OCI-LY1 (cell line): ENCODE measurements around the gene SHLD1.

ENCODE experiments used
- H2AFZ ChIP-seq: fragments of 200-600 bp; sonication (generic), shearing (Covaris generic); 2 replicates; pipeline ENCODE4 v1.6.0; 2014; ENCODE audit warnings: antibody characterized with exemption, mild to moderate bottlenecking, low read length
- H3F3A ChIP-seq: fragments of 200-600 bp; sonication (generic), shearing (Covaris generic); 2 replicates; pipeline ENCODE4 v1.6.0; 2014; ENCODE audit warnings: mild to moderate bottlenecking, antibody characterized with exemption, low read length, moderate library complexity; ENCODE audit not compliant: insufficient read depth
- H3K27ac ChIP-seq: fragments of 200-600 bp; sonication (generic); 2 replicates; pipeline ENCODE4 v1.5.1; 2014; ENCODE audit warnings: low read length, mixed run types, mild to moderate bottlenecking, low read depth; ENCODE audit not compliant: poor library complexity, severe bottlenecking
- H3K27me3 ChIP-seq: fragments of 200-600 bp; sonication (generic); 2 replicates; pipeline ENCODE4 v1.6.0; 2014; ENCODE audit warnings: antibody characterized with exemption, mild to moderate bottlenecking, low read length, moderate library complexity; ENCODE audit not compliant: insufficient read depth
- H3K36me3 ChIP-seq: fragments of 200-600 bp; sonication (generic); 2 replicates; pipeline ENCODE4 v1.6.1; 2014; ENCODE audit warnings: mild to moderate bottlenecking, antibody characterized with exemption, low read length, moderate library complexity, mixed read lengths; ENCODE audit not compliant: insufficient read depth
- H3K4me1 ChIP-seq: fragments of 200-600 bp; sonication (generic); 2 replicates; pipeline ENCODE4 v1.5.1; 2014; ENCODE audit warnings: mild to moderate bottlenecking, low read length, moderate library complexity; ENCODE audit not compliant: insufficient read depth, severe bottlenecking
- H3K4me2 ChIP-seq: fragments of 200-600 bp; sonication (generic), shearing (Covaris generic); 2 replicates; pipeline ENCODE4 v1.6.1; 2014; ENCODE audit warnings: low read length
- H3K4me3 ChIP-seq: fragments of 200-600 bp; sonication (generic); 2 replicates; pipeline ENCODE4 v1.5.1; 2014; ENCODE audit warnings: low read length, low read depth, mild to moderate bottlenecking, mixed read lengths; ENCODE audit not compliant: poor library complexity, severe bottlenecking
- H3K79me2 ChIP-seq: fragments of 200-600 bp; shearing (Covaris generic); 2 replicates; pipeline ENCODE4 v1.6.1; 2016; ENCODE audit warnings: mixed run types, low read length, mixed read lengths; ENCODE audit not compliant: insufficient read depth
- H3K9ac ChIP-seq: fragments of 200-600 bp; sonication (generic), shearing (Covaris generic); 2 replicates; pipeline ENCODE4 v1.6.1; 2014; ENCODE audit warnings: mild to moderate bottlenecking, low read length, mixed read lengths
- H3K9me2 ChIP-seq: fragments of 200-600 bp; sonication (generic), shearing (Covaris generic); 2 replicates; pipeline ENCODE4 v1.6.1; 2014; ENCODE audit warnings: low read depth, mild to moderate bottlenecking, low read length, mixed read lengths
- H3K9me3 ChIP-seq: fragments of 200-600 bp; shearing (Covaris generic); 2 replicates; pipeline ENCODE4 v1.6.1; 2014; ENCODE audit warnings: low read length, mixed read lengths
- H4K20me1 ChIP-seq: fragments of 200-600 bp; sonication (generic), shearing (Covaris generic); 2 replicates; pipeline ENCODE4 v1.6.0; 2016; ENCODE audit warnings: mild to moderate bottlenecking, low read length; ENCODE audit not compliant: insufficient read depth
- EZH2 ChIP-seq: fragments of 200-600 bp; sonication (generic), shearing (Covaris generic); IDR thresholded peaks from 2 replicates; pipeline ENCODE4 v1.8.0; 2017; ENCODE audit warnings: borderline replicate concordance, mixed run types, mild to moderate bottlenecking, antibody characterized with exemption, low read length, moderate library complexity, mixed read lengths
- TF ChIP-seq, protein P1 (sequence below): fragments of 200-600 bp; sonication (generic), shearing (Covaris generic); IDR thresholded peaks from 2 replicates; pipeline ENCODE4 v1.5.1; 2017; ENCODE audit warnings: mild to moderate bottlenecking, antibody characterized with exemption, low read length, moderate library complexity, mixed read lengths

The SHLD1 gene

DNA sequence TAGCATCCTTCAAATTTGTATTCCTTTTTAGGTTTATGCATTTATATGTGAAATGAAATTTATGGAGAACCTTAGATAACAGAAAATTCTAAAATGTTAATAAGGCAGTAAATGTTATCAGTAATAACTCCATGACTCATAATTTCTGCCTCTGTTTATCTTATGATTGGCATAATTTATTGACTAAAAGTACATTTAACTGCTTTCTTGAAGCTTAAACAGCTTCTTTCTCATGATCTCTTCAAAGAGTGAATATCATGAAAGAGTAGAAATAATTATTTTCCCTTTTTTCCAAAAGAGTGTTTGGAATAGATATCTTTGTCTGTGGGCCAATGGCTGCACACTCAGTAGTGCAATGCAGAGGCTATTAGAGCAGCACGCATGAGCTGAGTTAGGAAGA lies 91.3 kb downstream of the SHLD1 start:
- H3F3A ChIP-seq = no peaks in the 10 kb centered on the region
- H4K20me1 ChIP-seq = no peaks in the 10 kb centered on the region
- H3K4me2 ChIP-seq = no peak overlapping the region
- H3K9me3 ChIP-seq = no peaks in the 10 kb centered on the region
- H2AFZ ChIP-seq = no peak overlapping the region
- TF ChIP-seq, protein P1, sequence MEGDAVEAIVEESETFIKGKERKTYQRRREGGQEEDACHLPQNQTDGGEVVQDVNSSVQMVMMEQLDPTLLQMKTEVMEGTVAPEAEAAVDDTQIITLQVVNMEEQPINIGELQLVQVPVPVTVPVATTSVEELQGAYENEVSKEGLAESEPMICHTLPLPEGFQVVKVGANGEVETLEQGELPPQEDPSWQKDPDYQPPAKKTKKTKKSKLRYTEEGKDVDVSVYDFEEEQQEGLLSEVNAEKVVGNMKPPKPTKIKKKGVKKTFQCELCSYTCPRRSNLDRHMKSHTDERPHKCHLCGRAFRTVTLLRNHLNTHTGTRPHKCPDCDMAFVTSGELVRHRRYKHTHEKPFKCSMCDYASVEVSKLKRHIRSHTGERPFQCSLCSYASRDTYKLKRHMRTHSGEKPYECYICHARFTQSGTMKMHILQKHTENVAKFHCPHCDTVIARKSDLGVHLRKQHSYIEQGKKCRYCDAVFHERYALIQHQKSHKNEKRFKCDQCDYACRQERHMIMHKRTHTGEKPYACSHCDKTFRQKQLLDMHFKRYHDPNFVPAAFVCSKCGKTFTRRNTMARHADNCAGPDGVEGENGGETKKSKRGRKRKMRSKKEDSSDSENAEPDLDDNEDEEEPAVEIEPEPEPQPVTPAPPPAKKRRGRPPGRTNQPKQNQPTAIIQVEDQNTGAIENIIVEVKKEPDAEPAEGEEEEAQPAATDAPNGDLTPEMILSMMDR = no peak
- TF ChIP-seq EZH2 = no peak
- no peaks in the 10 kb centered on the region for H3K79me2 ChIP-seq
- no peaks in the 10 kb centered on the region for H3K4me1 ChIP-seq
- no peak overlapping the region for H3K9ac ChIP-seq
- H3K36me3 ChIP-seq = 0 out of 2 replicates have a peak, but pooled peaks cover 2% of the 10 kb centered on the region
- H3K27ac ChIP-seq = no peak overlapping the region
- H3K4me3 ChIP-seq = no peak overlapping the region
- no peaks in the 10 kb centered on the region for H3K9me2 ChIP-seq
- no peaks in the 10 kb centered on the region for H3K27me3 ChIP-seq

DNA sequence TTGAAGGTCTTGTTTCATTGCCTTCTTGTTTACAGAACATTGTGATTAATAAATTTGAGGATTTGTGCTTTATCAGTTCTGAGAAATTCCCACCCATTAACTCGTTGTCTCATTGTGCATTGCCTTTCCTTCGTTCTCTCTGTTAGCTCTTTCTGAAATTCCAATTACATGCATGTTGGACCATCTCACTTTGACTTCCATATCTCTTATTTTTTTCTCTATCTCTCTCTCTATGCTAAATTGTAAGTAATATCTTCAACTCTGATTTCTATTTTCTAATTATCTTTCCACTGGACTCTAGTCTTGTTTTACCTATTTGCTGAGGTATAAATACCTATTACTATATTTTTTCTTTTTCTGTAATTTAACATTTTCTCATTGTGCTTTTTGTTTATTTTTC lies 92.3 kb downstream of the SHLD1 start:
- Histone ChIP-seq H3K27ac (no peak overlapping the region), H3K4me2 (no peak overlapping the region), H3K9ac (no peak overlapping the region), H3F3A (no peaks in the 10 kb centered on the region), H4K20me1 (no peaks in the 10 kb centered on the region), H3K9me2 (no peaks in the 10 kb centered on the region), H3K4me1 (no peaks in the 10 kb centered on the region), H3K79me2 (no peaks in the 10 kb centered on the region), H2AFZ (no peak overlapping the region), H3K36me3 (0 out of 2 replicates have a peak, but pooled peaks cover 2% of the 10 kb centered on the region), H3K9me3 (no peaks in the 10 kb centered on the region), H3K4me3 (no peak overlapping the region), H3K27me3 (no peaks in the 10 kb centered on the region)
- TF ChIP-seq, protein P1 = no peak
- no peak for TF ChIP-seq EZH2

GRCh38 chr20:5843054-5843592 lies 92.9 kb downstream of the SHLD1 start:
- 0 out of 2 replicates have a peak, but pooled peaks cover 2% of the 10 kb centered on the region for H3K36me3 ChIP-seq
- H3K4me3 ChIP-seq = no peak overlapping the region
- H4K20me1 ChIP-seq = no peaks in the 10 kb centered on the region
- no peaks in the 10 kb centered on the region for H3F3A ChIP-seq
- no peaks in the 10 kb centered on the region for H3K27me3 ChIP-seq
- TF ChIP-seq, protein P1 = no peak
- TF ChIP-seq EZH2 = no peak
- H3K4me2 ChIP-seq = no peak overlapping the region
- H2AFZ ChIP-seq = no peak overlapping the region
- H3K27ac ChIP-seq = no peak overlapping the region
- H3K9ac ChIP-seq = no peak overlapping the region
- H3K9me2 ChIP-seq = no peaks in the 10 kb centered on the region
- no peaks in the 10 kb centered on the region for H3K79me2 ChIP-seq
- H3K9me3 ChIP-seq = no peaks in the 10 kb centered on the region
- H3K4me1 ChIP-seq = no peaks in the 10 kb centered on the region
